Measurements from ENCODE around the gene GOLGA3. TPM values are rescaled to one million over a fixed set of nuclear protein-coding genes. Genes with fewer than 3 reads are reported as not detected.
"Not testable (repeated sequence)": the region's sequence is repeated elsewhere in the genome, so short reads cannot be mapped to it uniquely, and the experiment has no call there.

The GOLGA3 gene
- total RNA-seq, 2 donors from 2014 or later = 38.2 to 43.5 TPM

GRCh38 chr12:132776816-132777568 lies 51.7 kb downstream of the GOLGA3 start:
- H3K4me3 Mint-ChIP-seq = no peak overlapping the region
- peaks cover 58% of the 10 kb centered on the region for H3K36me3 Mint-ChIP-seq (ENCODE audit: low read depth)
- no peaks in the 10 kb centered on the region for H3K4me1 Mint-ChIP-seq
- Histone ChIP-seq H3K36me3 (ENCODE audit: control insufficient read depth, insufficient read depth, low read length) (peaks cover 74% of the 10 kb centered on the region), H3K9me3 (ENCODE audit: control insufficient read depth, low read length) (no peaks in the 10 kb centered on the region), H3K4me1 (ENCODE audit: control insufficient read depth, insufficient read depth, low read length) (no peaks in the 10 kb centered on the region), H3K4me3 (ENCODE audit: low read length) (no peak overlapping the region), H3K27me3 (ENCODE audit: control insufficient read depth, insufficient read depth, low read length, poor library complexity, severe bottlenecking) (no peaks in the 10 kb centered on the region), H3K9ac (ENCODE audit: extremely low read depth, low read length, poor library complexity, severe bottlenecking) (no peak overlapping the region), H3K27ac (ENCODE audit: low read depth, low read length) (no peak overlapping the region)
- no peak for DNase-seq
- TF ChIP-seq CTCF (conservative IDR thresholded peaks at IDR 0.05) = no peak
- no peak overlapping the region for H3K27ac Mint-ChIP-seq
- no peaks in the 10 kb centered on the region for H3K27me3 Mint-ChIP-seq (ENCODE audit: insufficient read depth)
- H3K9me3 Mint-ChIP-seq = no peaks in the 10 kb centered on the region
- WGBS, 2 experiments (ENCODE audit: insufficient coverage in 1 of 2, insufficient read length in 1 of 2) = 94 to 98% methylated on average over 25 to 29 of the region's 29 CpGs

- not testable (repeated sequence) for H3K4me1 ChIP-seq (ENCODE audit: control insufficient read depth, insufficient read depth, low read length); H3K9me3 ChIP-seq (ENCODE audit: control insufficient read depth, low read length); DNase-seq; H3K4me3 Mint-ChIP-seq; H3K4me1 Mint-ChIP-seq; H3K27ac Mint-ChIP-seq; H3K4me3 ChIP-seq (ENCODE audit: low read length); H3K27me3 ChIP-seq (ENCODE audit: control insufficient read depth, insufficient read depth, low read length, poor library complexity, severe bottlenecking); H3K27me3 Mint-ChIP-seq (ENCODE audit: insufficient read depth); H3K9ac ChIP-seq (ENCODE audit: extremely low read depth, low read length, poor library complexity, severe bottlenecking); H3K9me3 Mint-ChIP-seq; H3K27ac ChIP-seq (ENCODE audit: low read depth, low read length)
- H3K36me3 Mint-ChIP-seq (ENCODE audit: low read depth) = peaks cover 57% of the 10 kb centered on the region
- WGBS, 2 experiments (ENCODE audit: insufficient coverage in 1 of 2, insufficient read length in 1 of 2) = 87 to 92% methylated on average over 5 to 11 of the region's 12 CpGs
- H3K36me3 ChIP-seq (ENCODE audit: control insufficient read depth, insufficient read depth, low read length) = peaks cover 73% of the 10 kb centered on the region
These were observed 52.4 kb downstream of the GOLGA3 start for GRCh38 chr12:132776230-132776625.

GRCh38 chr12:132775502-132776229 lies 53.0 kb downstream of the GOLGA3 start:
- no peaks in the 10 kb centered on the region for H3K9me3 ChIP-seq (ENCODE audit: control insufficient read depth, low read length)
- H3K4me1 Mint-ChIP-seq = no peaks in the 10 kb centered on the region
- H3K36me3 Mint-ChIP-seq (ENCODE audit: low read depth) = peaks cover 56% of the 10 kb centered on the region
- H3K27me3 Mint-ChIP-seq (ENCODE audit: insufficient read depth) = no peaks in the 10 kb centered on the region
- no peaks in the 10 kb centered on the region for H3K9me3 Mint-ChIP-seq
- no peak for DNase-seq
- no peak overlapping the region for H3K9ac ChIP-seq (ENCODE audit: extremely low read depth, low read length, poor library complexity, severe bottlenecking)
- no peak overlapping the region for H3K27ac Mint-ChIP-seq
- H3K36me3 ChIP-seq (ENCODE audit: control insufficient read depth, insufficient read depth, low read length) = peaks cover 74% of the 10 kb centered on the region
- H3K27me3 ChIP-seq (ENCODE audit: control insufficient read depth, insufficient read depth, low read length, poor library complexity, severe bottlenecking) = no peaks in the 10 kb centered on the region
- no peak for TF ChIP-seq CTCF (conservative IDR thresholded peaks at IDR 0.05)
- no peak overlapping the region for H3K4me3 Mint-ChIP-seq
- H3K27ac ChIP-seq (ENCODE audit: low read depth, low read length) = no peak overlapping the region
- no peaks in the 10 kb centered on the region for H3K4me1 ChIP-seq (ENCODE audit: control insufficient read depth, insufficient read depth, low read length)
- 95 to 97% methylated on average over 11 to 23 of the region's 24 CpGs for WGBS, 2 experiments (ENCODE audit: insufficient coverage in 1 of 2, insufficient read length in 1 of 2)
- H3K4me3 ChIP-seq (ENCODE audit: low read length) = no peak overlapping the region
